HG03108 (cell line): Measurements from ENCODE around the gene TBXAS1.
"Not testable (repeated sequence)": the region's sequence is repeated elsewhere in the genome, so short reads cannot be mapped to it uniquely, and the experiment has no call there.

Source experiments
- ATAC-seq: cut with Tn5 transposase; IDR thresholded peaks from one replicate; pipeline ENCODE4 v1.9.1; 2021; ENCODE audit warnings: moderate library complexity; ENCODE audit not compliant: unreplicated experiment

Gene TBXAS1

DNA sequence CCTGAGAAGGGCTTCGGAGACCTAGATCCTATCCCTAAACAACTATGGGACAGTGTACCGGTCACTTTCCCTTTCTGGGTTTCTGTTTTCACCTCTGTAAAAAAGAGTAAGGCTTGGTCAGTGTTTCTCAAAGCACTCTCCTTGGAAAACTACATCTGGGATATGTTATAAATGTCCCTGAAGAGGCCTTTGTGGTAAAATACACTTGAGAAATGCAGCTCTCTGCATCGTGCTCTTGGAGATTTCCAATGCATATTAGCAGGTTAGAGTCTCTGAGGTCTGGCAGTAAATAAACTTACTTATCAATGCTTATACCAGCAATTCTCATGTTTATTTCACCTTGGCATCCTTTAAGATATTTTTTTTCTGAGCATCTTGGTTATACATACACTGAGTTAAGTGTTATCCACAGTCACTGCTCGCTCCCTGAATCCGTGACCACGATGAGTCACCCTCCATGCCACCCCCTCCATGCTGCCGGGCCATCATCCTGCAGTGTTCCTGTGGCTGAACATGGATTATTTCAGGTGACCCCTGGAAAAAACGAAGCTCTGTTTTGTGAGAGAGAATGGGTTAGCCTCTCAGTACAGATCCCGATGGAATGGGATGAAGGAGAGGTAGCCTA lies 3.3 kb upstream of the TBXAS1 start:
- no peak for ATAC-seq

DNA sequence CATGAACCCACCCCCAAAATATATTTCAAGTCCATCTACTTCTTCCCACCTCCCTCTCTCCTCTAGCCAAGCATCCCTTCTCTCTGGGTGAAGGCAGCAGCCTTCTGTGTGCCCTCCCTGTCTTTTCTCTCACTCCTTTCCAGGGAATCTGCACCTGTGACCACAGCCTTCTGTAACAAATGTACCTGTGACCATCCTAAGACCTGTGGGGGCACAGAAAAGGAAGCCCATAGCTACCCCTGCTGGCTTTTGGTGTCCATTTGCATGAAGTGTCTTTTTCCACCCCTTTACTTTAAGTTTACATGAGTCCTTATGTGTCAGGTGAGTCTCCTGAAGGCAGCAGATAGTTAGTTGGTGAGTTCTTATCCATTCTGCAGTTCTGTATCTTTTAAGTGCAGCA lies 2.0 kb upstream of the TBXAS1 start:
- ATAC-seq, result no peak

DNA sequence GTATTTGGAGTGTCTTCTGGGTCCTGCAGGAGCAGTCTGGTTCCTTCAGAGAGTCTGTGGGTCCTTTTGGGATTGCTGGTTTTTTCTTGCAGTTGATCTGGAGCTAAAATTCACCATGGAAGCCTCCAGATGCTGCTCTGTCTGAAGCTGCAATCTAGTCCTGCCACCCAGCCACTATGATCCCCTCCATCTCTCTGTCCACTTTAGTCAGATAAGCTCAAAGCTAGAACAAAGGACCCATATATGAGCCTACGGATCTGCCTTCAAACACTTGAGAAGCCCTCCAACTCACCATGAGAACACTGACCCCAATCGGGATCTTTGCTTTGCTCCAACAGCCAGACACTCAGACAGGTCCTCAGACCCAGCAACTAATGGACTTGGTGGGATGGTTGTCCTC lies 618 bp upstream of the TBXAS1 start:
- ATAC-seq, result no peak

DNA sequence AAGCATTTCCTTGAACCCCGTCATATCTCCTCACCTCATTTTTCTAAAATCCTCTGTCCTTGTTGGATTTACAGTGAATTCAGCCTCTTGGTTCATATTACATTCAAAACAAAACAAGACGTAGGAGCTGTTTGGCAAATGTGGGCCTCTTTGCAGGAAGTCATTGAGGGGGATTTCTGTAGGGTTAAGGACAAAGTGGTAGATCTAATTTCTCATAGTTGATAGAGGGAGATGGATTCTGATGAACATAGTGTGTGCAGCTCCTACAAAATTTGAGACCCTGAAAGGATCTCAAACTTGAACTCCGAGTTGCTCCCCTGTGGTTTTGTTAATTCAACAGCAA lies 682 bp downstream of the TBXAS1 start:
- no peak for ATAC-seq

DNA sequence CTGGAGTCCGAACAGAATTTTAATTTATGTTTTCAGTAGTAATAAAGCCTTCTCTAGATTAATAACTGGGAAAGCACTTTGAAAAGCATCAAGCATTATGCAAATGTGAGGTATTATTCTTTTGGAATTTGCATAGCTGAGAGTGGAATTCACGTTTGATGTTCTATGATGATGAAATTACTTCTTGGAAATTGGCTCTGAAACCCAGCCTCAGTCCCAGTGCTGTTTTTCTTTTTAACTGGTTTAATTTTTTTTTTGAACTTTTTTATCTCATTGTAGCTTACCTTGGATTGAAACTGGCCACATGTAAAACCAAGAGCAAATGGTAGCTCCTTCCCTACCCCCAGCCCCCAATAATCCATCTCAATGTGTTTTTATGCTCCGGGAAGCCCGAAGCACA lies 1.2 kb downstream of the TBXAS1 start:
- ATAC-seq, result no peak

DNA sequence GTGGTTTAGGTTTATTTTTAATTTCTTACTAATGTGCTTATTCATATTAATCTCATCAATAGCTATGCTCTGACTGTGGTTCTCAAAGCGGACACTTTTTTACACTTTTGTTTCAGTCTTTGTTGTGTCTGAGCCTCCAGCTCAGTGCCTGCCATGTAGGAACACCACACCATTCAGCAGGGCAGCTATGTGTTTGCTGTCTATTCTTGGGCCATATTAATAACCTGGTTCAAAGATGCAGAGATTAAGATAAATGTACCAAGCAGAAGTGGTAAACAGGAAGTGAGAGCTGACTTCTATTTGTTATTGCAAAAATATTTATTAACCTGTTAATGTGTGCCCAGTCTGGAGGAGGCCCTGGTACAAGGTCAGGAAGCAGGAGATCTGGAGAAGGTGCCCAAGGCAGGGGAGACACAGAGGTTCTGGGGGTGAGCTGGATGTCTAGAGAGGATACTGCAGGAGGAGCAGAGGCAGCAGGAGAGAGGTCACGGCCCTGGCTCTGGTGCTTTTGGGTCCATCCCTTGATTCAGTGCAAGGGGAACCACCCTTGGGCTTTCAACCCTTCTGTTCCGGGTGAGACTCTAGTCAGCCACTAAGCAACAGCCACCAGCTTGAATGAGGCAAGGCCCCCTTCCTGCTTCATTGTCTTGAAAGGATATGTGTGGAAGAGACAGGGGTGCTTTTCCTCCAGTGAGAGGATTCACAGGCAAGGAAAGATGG lies 1.9 kb downstream of the TBXAS1 start:
- ATAC-seq, result peak; percentile 46

DNA sequence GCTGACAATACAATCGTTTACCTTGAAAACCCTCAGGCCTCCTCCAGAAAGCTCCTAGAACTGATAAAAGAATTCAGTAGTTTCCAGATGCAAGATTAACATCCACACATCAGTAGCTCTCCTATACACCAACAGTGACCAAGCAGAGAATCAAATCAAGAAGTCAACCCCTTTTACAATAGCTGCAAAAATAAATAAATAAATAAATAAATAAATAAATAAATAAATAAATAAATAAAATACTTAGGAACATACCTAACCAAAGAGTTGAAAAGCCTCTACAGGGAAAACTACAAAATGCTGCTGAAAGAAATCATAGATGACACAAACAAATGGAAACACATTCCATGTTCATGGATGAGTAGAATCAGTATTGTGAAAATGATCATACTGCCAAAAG lies 6.8 kb downstream of the TBXAS1 start:
- not testable (repeated sequence) for ATAC-seq

DNA sequence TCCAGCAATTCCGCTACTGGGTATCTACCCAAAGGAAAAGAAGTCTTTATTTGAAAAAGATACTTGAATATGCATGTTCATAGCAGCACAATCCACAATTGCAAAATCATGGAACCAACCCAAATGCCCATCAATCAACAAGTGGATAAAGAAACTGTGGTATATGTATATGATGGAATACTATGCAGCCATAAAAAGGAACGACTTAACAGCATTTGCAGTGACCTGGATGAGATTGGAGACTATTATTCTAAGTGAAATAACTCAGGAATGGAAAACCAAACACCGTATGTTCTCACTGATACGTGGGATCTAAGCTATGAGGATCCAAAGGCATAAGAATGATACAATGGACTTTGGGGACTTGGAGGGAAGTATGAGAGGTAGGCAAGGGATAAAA lies 8.2 kb downstream of the TBXAS1 start:
- ATAC-seq, result not testable (repeated sequence)

DNA sequence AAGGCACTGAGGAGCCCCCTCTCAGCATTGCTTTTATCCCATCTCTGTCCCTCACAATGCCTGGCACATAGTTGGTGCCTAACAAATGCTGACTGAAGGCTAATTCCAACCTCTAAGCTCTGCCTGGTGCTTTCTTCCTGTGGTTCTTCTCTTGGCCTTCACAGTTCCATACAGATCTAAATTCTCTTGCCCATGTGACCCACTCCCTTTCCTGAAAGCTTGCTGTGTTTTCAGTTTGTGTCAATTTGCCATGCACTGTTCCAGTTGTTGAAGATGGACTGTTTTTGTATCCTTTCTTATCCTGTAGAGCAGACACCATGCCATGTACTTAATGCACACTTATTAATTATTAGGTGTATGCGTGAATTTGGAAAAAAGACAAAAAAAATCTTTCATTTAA lies 9.2 kb downstream of the TBXAS1 start:
- no peak for ATAC-seq

DNA sequence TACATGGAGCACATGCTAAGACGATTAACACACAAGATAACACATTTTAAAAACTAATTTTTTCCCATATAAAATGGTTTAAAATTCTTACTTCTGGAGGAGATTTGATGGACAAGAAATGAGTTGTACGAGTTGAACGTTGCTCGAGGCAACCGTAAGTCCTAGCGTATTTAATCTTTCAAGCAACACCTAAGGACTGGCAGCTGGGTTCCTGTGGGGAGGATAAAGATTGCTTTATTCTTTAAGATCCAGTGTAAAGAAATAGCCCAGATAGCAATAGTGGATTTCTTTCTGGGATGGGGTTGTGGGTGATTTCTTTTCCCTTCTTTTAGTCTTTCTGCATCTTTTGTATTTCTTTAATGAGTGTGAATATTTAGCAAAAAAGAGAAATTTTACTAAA lies 9.8 kb downstream of the TBXAS1 start:
- ATAC-seq, result no peak

DNA sequence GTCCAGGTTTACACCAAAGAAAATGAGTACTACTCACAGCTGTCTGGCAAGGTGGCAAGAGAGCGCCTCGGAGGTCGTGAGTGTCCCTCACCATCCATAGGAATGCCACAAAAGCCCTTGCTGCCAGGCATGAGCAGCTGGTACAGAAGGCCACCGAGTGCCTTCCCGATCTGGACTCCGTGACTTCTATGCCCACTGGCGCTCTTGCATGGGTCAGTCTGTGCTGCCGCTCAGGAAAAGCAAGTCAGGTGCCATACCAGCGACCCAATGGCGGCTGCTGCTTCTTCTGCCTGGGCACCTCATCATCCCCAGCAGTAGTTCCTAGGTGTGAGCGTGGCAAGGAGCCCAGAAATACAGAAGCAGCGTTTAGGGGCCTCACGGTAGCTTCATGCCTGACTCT lies 11.7 kb downstream of the TBXAS1 start:
- ATAC-seq, result no peak

DNA sequence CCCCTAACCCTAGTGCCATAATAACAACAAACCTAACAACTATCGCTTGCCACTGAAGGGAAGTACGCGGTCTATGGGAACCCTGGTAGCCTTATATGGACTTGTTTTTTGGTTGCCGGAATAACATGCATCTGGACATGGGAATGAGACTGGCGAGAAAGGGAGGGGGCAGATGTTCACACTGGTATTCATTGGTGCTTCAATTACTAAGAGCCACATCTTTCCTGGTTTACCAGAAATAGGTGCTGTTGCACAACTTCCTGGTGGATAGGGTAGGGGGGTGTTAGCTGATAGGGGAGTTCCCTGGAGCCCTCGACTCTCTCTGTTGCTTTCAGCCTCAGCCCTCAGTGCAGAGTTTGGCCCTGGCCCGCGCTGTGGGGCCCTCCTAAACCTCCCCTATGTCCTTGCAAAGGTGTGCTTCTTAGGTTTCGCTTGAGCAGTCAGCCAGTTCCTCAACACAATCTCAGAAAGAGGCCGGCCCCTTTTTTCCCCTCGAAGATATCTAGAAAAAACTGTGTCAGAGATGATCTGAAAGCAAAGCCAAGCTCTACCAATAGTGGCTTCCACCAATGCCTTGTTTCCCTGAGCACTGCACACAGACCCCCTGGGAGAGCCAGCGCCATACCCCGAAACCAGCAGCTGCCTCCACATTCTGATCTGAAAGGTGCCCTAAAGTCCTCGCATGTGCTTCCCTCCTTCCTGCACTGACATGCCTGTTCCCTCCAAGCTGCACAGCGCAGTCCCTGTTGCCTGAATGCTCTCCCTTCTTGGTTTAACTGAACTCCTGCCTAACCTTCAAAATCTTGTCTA lies 13.5 kb downstream of the TBXAS1 start:
- peak; percentile 77 for ATAC-seq

DNA sequence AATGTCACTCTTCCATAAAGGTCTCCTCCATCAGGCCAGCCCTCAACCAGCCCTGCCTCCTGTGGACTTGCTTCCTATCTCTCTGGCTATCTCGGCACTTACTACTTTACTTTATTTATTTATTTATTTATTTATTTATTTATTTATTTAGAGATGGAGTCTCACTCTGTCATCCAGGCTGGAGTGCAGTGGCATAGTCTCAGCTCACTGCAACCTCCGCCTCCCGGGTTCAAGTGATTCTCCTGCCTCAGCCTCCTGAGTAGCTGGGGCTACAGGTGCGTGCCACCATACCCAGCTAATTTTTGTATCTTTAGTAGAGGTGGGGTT lies 14.1 kb downstream of the TBXAS1 start:
- ATAC-seq, result not testable (repeated sequence)

DNA sequence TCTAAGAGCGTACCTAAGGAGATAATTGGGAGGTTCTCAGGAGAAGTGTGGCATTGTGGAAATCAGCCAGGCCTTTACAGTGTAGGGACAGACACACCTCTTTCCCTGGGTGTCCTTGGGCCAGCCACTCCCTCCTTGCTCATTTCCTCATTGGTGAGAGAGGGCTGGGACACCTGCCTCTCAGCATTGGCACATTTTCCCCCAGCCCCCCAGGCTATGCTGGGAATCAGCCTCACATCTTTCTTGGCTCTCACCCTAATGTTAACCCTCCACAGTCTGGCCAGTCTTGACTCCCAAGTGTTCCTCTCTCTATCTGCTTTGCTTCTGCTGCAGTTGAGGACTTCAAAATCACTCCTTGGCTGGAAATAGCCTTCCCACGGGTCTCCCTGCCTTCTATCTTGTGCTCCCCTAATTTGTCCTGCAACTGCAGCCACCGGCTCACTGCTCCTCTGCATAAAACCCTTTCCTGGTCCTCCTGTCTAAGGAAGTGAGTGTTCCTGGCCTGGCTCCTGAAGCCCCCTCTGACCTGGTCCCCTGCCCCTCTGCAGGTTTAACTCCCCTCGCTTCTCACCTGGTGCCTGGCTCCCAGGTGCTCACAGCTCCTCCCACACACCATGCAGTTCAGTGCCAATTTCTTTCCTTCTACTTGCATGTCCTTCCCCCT lies 15.8 kb downstream of the TBXAS1 start:
- ATAC-seq, result no peak

DNA sequence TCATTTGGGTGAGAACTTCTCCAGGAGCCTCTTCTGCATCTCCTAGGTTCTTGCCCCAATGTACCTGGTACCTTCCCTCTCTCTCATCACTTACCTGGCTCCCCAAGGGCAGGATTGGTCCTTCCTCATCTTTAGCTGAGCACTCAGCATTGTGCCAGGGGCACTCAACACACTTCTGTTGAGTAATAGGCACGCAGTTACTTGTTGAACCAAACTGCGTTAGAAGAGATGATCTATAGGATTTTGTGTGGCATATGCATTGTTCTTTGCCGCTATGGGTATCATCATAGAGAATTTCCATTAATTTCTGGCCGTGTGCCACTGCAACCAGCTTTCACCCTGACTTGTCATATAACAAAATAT lies 16.4 kb downstream of the TBXAS1 start:
- no peak for ATAC-seq

DNA sequence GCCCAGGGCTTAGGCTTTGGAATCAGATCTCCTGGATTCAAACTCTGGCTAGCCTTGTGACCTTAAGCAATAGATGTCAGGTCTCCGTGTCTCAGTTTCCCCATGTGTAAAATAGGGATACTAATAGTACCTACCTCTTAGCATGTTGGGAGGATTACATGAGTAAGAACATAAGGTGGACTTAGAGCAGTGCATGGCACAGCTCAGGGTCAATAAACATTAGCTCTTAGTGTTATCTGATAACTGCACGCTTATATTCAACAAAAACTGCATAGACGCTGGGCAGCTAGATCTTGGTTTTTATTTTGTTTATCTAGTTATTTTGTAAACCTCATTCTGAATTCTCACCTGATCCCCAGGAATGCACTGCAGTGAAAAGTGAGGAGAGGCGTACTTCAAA lies 17.2 kb downstream of the TBXAS1 start:
- no peak for ATAC-seq

DNA sequence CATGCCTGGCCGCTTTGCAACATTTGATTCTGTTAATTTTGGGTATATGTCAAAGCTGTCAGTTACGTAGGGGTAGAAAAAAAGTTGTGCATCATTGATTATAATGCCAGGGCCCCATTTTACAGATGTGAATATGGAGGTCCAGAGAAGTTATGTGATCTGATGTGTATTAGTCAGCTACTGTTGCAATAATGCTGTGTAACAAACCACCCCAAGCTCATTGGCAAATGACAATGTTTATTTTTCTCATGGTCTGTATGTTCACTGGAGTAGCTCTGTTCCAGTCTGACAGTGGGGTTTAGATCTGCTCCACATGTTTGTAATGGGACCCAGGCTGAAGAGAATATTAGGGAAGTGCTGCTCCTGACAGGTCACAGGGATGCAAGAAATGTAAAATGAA lies 19.2 kb downstream of the TBXAS1 start:
- ATAC-seq, result no peak

DNA sequence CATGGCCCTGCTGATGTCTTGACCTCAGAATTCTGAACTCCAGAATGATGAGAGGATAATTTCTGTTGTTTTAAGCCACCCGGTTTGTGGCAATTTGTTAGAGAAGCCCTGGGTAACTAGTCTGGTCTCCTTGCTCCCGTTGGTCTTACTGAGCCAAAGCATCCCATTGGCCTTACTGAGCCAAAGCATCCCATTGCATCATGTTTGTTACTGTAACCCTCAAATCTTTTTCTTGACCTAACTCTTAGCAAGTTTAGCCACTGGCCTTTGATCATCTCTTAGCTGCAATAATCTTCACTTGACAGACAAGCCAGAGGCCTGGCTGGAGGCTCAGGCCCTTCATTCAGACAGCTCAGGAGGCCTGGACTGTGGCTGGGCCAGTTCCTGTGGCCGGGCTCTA lies 21.8 kb downstream of the TBXAS1 start:
- ATAC-seq, result no peak

DNA sequence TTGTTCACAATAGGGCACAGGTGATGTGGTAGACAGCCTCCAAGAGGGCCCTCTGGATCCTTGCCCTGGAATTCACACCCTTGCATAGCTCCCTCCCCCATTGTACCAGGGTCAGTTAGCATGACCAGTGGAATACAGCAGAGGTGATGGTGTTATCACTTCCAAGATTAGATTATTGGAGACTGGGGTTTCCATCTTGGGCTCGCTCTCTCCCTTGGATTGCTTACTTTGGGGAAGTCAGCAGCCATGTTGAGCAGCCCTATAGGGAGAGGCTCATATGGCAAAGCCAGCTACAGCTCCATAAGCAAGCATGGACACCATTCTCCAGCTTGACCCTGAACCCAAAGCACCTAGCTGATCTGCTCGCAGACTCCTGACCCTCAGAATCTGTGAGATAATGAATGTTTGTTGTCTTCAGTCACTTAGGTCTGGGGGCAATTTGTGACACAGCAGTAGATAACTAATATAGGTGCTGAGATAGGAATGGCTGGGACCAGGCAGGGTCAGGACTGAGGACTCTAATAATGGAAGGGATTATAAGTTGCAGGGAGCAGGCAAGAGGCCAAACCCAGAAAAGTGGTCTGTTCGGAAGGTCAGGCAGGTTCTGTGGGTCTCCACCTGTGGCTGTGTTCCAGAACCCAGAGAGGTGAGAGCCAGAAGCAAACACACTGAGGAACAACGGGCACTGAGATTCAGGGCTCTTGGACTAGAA lies 22.9 kb downstream of the TBXAS1 start:
- no peak for ATAC-seq

DNA sequence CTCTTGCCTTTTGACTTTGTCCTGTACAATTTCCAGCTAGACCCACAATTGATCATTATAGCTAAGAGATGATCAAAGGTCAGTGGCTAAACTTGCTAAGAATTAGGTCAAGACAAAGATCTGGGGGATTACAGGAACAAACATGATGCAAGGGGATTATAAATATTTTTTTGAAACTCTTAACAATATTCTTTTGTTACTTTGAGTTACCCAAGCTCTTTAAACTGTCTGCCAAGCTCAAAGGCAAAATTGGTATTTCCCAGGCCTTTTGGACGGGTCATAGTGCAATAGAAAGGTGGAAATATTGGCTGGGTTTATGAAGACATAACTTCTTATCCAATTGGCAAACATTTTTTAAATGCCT lies 23.4 kb downstream of the TBXAS1 start:
- ATAC-seq, result no peak

DNA sequence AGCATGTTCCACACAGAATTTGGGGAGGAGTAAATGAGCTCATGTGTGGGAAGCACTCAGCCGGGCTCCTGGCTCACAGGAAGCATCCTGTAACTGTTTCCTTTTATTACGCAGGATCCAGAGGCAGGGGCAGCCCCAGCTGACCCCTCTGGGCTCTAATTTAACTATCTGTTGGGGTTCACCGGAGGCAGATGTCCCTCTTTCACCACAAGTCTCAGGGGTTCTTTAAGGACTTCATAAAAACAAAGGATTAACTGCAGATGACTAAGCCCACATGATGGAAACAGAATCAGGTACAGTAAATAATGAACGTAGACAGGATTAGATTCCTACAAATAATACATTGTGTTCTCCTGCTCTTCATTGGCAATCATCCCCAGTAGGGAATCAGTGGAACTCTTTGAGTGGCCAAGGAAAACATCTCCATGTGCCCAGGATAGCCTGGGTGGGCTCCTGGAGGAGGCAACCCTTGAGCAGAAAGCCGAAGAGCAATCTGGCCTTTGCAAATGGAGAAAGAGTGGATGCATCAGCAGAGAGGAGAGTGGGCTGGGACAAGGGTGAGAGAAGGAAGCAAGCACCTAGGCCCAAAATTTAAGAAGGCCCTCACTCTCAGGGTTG lies 24.6 kb downstream of the TBXAS1 start:
- no peak for ATAC-seq
